ENCODE data around the gene GFRA4.

The GFRA4 gene

GRCh38 chr20:3663031-3663701 lies at the start of gene GFRA4:
GFRA4 (minus strand) TSS chr20:3663399; CDS start chr20:3663399, 0 bp downstream.
- no peak for DNase-seq

- DNase-seq: no peak
Measured at GRCh38 chr20:3712279-3712873, 49.2 kb upstream of the GFRA4 start, which contains the start of gene SIGLEC1. SIGLEC1 (minus strand) TSS chr20:3712600; CDS start chr20:3707128, 5,472 bp downstream.

- no peak for DNase-seq
Measured at GRCh38 chr20:3711484-3711941, 48.3 kb upstream of the GFRA4 start.

GRCh38 chr20:3710703-3711483 lies 47.7 kb upstream of the GFRA4 start:
- DNase-seq: peak; percentile 85

DNA sequence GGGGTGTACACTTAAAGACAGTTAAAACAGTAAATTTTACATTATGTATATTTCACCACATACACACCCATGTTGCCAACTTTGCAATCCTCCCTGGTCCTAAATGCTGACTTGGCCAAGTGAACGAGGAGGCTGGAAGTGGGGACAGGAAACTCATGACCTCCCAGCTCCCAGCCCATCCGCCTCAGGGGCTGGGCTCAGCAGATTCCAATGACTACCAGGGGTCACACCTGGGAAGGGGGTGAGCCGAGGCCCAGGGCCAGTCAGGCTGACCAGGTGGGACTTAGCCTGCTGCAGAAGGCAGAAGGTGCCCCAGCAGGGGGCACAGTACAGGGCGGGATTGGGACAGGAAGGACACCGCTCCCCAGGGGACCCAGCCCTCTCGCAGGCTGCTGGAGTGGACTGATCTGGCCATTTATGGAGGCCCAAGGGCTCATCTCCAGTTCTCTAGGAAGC lies 46.8 kb upstream of the GFRA4 start:
- DNase-seq: no peak

- DNase-seq: no peak
Measured at GRCh38 chr20:3707508-3707899, 44.3 kb upstream of the GFRA4 start.

DNA sequence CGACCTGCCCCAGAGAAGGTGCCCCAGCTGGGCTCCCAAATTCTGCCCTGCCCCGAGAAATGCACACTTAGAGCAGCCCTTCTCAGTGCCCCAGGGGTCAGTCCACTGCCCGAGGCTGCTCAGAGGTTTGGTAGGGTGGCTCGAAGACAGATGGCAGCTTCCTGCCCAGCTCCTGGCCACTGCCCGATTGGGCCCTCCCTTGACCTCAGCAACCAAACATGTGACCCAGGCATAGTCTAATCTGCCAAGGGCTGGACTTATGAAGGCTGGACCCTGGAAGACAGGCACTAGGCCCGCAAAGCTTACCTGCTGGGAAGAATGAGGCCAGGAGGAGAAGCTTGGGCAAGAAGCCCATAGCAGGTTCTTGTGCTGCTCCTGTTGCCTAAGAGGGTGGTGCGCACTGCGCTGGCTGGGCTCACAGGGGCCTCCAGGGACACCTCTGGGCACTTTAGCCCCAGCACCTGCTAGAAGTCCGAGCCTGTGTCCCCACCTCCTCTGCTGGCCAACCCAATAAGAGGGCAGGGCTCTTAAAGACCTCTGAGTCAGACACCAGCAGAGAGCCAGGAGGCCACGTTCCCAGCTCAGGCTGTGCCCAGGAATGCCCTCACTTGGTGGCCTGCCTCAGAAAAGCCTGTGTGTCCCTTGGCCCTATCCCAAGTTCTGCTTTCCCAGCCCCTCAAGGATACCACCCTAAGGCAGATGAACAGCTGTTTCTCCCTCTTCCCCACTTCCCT lies 43.7 kb upstream of the GFRA4 start:
- no peak for DNase-seq

DNA sequence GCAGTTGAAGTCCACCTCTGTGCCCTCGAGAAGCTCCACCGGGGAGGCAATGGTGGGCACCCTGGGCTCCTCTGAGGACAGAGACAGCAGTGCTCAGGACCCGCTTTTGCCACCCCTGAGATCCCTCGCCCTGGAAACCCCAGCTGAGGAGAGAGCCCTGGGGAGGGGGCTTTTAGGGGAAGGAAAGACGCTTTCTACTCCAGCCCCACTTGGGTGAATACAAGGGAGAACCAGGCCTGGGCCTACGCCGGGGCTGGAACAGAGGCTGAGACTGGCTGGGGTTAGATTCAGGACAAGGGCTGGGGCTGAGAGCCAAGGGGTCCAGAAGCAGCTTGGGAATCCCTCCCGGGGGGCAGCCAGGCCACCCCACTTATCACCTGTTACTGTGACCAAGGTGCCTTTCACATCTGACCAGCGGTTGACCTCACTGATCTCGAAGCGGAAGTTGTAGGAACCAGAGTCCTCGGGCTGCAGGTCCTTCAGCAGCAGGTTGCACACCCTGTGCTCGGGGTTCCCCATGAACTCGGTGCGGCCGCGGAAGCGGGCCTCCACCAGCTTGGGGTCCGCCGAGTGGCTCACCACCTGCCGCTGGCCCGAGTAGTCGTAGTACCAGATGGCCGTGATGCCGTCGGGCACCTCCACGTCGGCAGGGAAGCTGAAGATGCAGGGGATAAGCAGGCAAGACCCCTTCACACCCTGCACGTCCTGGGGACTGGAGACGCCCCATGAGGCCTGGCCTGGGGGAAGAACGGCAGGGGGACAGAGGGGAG lies 43.0 kb upstream of the GFRA4 start:
- DNase-seq: no peak

DNA sequence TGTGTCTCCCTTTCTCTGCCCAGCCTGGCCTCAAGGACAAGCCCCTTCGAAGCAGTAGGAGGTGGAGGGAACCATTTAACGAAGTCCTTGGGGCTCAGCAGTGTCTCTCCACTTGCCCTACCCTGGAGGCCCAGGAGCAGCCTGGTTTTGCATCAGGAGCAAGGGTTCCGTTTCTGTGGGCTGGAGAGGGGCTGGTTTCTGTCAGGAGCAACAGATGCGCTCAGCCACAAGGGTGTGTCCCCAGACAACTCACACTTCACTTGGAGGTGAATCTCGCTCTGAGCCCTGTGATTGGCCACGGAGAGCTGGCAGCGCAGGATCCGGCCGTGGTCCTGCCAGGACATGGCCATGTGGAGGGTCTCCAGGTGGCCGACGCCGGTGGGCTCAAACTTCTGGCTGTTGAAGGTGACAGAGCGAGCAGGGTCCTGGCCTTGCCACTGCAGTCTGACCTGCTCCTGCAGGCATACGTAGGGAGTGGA lies 42.3 kb upstream of the GFRA4 start:
- DNase-seq: no peak

DNA sequence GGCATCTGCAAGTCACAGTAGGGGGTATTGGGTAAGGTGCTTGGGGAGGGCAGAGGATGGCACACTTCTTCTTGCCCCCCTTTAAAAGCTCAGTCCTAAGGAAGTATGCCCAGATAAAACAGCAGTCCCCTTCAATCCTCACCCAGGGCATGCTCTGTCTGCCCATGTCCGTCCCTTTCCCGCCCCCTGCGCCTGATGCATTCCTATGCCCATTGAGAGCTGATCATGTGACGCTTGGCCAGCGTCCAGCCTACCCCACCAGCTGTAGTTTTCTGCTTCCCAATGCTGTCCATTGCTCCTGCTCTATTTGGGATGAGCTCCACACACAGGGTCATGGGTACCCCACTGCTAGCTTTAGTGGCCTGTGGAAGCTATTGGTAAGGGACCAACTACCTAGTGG lies 40.9 kb upstream of the GFRA4 start:
- DNase-seq: no peak

GRCh38 chr20:3702611-3703391 lies 39.6 kb upstream of the GFRA4 start:
- no peak for DNase-seq

- no peak for DNase-seq
Measured at GRCh38 chr20:3701061-3701998, 38.1 kb upstream of the GFRA4 start.

DNA sequence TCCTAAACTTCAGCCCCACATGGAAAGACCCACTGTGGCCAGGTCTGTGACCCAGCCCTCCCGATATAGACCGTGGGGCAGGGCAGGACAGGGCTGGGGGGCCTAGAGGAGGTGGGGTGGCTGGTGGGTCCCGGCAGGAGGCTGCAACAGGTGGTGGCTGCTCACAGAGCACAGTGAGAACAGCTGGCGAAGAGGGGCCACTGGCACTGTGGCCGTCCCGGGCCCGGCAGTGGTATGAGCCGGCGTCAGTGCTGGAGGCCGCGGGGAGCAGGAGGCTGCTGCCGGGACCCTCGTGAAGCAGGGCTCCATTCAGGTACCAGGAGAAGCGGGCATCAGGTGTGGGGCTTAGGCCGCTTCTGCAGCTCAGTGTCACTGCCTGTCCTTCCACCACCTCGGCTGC lies 35.8 kb upstream of the GFRA4 start:
- DNase-seq: no peak

- DNase-seq: no peak
Measured at GRCh38 chr20:3698591-3699001, 35.4 kb upstream of the GFRA4 start.

DNA sequence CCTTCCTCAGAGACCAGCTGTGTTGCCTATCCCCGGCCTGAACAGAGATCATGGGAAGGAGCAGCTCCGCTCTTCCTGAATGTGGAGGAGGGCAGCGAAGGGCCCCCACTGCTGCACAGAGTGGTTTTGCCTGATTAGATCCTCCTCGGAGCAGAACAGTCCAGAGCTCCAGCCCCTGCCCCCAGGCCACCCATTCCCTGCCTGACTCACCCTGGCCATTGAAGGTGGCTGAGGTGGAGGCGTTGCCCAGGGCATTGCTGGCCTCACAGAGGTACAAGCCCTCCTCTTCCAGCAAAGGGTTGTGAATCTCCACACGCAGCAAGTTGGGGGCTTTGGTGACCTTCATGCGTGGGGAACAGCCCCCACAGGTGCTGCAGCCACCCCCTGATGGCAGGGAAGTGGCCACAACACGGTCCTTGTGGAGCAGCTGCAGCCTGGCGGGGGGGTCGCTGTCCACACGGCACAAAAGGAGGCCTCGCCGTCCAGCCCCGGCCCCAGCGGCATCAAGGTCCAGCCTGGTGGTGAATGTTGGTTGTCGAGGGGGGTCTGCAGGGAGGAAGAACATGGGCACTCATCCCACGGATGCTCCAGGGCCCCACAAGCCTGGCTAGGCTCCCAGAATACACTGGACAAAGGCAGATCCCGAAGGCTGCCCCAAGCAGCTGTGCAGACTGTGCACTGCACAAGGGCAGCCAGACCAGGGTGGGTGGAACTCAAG lies 34.5 kb upstream of the GFRA4 start:
- no peak for DNase-seq

DNA sequence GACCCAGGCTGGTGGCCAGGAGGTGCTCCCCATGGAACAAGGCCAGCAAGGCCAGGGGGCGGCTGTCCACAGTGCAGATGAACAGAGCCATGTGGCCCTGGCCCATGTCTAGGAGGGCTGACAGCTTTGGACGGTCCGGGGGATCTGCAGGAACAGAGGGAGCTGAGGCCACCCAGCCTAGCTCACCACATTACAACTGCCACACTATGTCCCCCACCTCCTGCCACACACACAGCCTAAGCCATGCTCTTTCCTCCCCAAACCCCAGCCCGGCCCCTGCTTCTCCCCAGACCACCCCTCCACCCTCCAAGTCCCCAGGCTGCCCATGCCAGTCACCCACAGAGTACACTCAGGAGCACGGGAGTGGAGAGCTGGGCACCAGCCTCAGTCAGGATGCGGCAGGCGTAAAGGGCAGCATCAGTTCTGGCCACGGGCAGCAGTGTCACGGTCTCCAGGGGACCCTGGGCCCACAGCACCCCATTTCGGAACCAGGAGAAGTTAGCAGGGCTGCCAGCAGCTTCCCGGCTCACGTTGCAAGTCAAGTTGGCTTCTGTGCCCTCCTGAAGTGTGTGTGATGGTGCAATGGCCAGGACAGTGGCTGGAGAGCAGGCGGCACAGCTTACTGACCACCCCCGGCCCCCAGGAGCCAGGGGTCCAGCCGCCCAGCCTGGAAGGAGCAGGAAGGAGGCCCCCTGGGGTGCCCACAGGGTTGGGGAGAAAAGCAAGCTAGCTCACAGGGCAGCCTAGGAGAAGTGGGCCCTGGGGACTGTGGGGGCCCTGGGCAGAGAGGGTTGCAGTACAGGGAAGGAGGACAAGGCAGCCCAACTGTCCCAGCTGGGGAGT lies 33.8 kb upstream of the GFRA4 start:
- DNase-seq: no peak

DNA sequence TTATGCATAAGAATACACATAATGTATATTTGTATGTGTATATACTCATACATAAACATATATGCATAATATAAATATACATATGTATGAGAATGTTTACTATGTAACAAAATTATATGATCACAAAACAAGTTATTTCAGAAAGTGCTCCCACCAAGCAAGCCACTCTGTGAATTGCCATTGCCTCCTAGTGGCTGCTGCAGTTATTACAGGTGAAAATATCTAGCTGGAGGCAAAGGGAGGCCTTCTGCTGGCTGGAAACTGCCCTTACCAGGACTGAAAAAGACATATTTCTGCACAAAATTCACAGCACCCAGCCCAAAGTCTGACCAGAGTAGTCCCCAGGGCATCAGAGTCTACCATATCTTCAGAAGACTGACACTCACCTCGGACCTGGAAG lies 33.0 kb upstream of the GFRA4 start:
- peak; percentile 27 for DNase-seq

DNA sequence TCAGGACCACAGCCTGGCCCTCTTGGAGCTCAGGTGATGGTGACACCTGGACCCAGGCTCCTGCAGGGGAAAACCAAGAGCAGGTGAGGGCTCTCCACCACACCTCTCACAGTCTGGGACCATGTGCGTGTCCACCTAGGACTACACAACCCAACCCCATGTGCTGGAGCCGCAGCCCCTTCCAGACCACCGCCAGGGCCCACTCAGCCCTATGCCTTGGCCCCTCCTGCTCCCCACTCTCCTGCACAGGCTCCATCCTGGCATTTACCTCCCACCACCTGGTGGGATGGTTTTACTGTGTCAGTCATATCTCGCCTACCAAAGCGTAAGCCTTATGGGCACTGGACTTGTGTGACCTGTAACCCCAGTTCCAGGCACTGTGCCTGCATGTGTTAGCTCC lies 31.7 kb upstream of the GFRA4 start:
- no peak for DNase-seq
